NCI-H128 (cell line): Measurements from ENCODE around the gene ORMDL3.
A peak's percentile ranks its signal among the peaks of the same experiment; 100 is the strongest.

Experiments
- DNase-seq: peaks from one replicate; lab custom pipeline; 2025; ENCODE audit not compliant: unreplicated experiment; lab: John Stamatoyannopoulos, UW

Gene ORMDL3

GRCh38 chr17:39927101-39927928 lies at the start of gene ORMDL3, which contains the start of gene LRRC3C:
Gene ORMDL3 (minus strand): TSS chr17:39927601. CDS start chr17:39924203, 3,398 bp downstream.
Gene LRRC3C (plus strand): TSS chr17:39927732. CDS start chr17:39941524, 13,792 bp downstream.
- peak; percentile 50 for DNase-seq

GRCh38 chr17:39975801-39976200 lies 48.4 kb upstream of the ORMDL3 start:
- DNase-seq, result no peak

GRCh38 chr17:39974433-39974832 lies 47.0 kb upstream of the ORMDL3 start:
- no peak for DNase-seq

GRCh38 chr17:39973496-39973895 lies 46.1 kb upstream of the ORMDL3 start:
- DNase-seq, result no peak

GRCh38 chr17:39972271-39972670 lies 44.9 kb upstream of the ORMDL3 start:
- DNase-seq, result no peak

- no peak for DNase-seq
Measured at GRCh38 chr17:39971076-39971603, 43.7 kb upstream of the ORMDL3 start.

- no peak for DNase-seq
Measured at GRCh38 chr17:39970157-39970692, 42.8 kb upstream of the ORMDL3 start.

GRCh38 chr17:39969375-39969774 lies 42.0 kb upstream of the ORMDL3 start:
- no peak for DNase-seq

- no peak for DNase-seq
Measured at GRCh38 chr17:39968761-39969160, 41.4 kb upstream of the ORMDL3 start.

- DNase-seq, result no peak
Measured at GRCh38 chr17:39966771-39967170, 39.4 kb upstream of the ORMDL3 start.

GRCh38 chr17:39965017-39965699 lies 37.8 kb upstream of the ORMDL3 start:
- no peak for DNase-seq

- DNase-seq, result no peak
Measured at GRCh38 chr17:39963829-39964228, 36.4 kb upstream of the ORMDL3 start.

GRCh38 chr17:39962642-39963220 lies 35.3 kb upstream of the ORMDL3 start, which contains the start of gene GSDMA:
Gene GSDMA (plus strand): TSS chr17:39963004. CDS start chr17:39965688, 2,684 bp downstream.
- no peak for DNase-seq

- DNase-seq, result no peak
Measured at GRCh38 chr17:39960524-39961041, 33.2 kb upstream of the ORMDL3 start.

GRCh38 chr17:39955726-39956225 lies 28.4 kb upstream of the ORMDL3 start:
- no peak for DNase-seq

GRCh38 chr17:39954876-39955275 lies 27.5 kb upstream of the ORMDL3 start:
- DNase-seq, result no peak

- DNase-seq, result no peak
Measured at GRCh38 chr17:39953471-39953888, 26.1 kb upstream of the ORMDL3 start.

- DNase-seq, result peak; percentile 55
Measured at GRCh38 chr17:39952680-39953470, 25.5 kb upstream of the ORMDL3 start.

- DNase-seq, result no peak
Measured at GRCh38 chr17:39951924-39952679, 24.7 kb upstream of the ORMDL3 start.
